ENCODE measurements around the gene TPRG1L. TPM values are rescaled to one million over a fixed set of nuclear protein-coding genes. Genes with fewer than 3 reads are reported as not detected.

TPRG1L gene
- total RNA-seq, 1 donor from 2014 or later: 47.5 TPM

GRCh38 chr1:3604468-3604974, 20.3 kb upstream of the TPRG1L start:
- Histone ChIP-seq H3K27me3 (peaks cover 4% of the 10 kb centered on the region), H3K4me1 (peaks cover 6% of the 10 kb centered on the region), H3K27ac (no peak overlapping the region), H3K9me3 (no peaks in the 10 kb centered on the region), H3K36me3 (no peaks in the 10 kb centered on the region), H3K4me3 (no peak overlapping the region)
- TF ChIP-seq, protein P1, sequence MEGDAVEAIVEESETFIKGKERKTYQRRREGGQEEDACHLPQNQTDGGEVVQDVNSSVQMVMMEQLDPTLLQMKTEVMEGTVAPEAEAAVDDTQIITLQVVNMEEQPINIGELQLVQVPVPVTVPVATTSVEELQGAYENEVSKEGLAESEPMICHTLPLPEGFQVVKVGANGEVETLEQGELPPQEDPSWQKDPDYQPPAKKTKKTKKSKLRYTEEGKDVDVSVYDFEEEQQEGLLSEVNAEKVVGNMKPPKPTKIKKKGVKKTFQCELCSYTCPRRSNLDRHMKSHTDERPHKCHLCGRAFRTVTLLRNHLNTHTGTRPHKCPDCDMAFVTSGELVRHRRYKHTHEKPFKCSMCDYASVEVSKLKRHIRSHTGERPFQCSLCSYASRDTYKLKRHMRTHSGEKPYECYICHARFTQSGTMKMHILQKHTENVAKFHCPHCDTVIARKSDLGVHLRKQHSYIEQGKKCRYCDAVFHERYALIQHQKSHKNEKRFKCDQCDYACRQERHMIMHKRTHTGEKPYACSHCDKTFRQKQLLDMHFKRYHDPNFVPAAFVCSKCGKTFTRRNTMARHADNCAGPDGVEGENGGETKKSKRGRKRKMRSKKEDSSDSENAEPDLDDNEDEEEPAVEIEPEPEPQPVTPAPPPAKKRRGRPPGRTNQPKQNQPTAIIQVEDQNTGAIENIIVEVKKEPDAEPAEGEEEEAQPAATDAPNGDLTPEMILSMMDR (IDR thresholded peaks at IDR 0.05): no peak
- ATAC-seq (no peak), DNase-seq (no peak)
- intact Hi-C loops (cut with DNase I): no loop called here

DNA sequence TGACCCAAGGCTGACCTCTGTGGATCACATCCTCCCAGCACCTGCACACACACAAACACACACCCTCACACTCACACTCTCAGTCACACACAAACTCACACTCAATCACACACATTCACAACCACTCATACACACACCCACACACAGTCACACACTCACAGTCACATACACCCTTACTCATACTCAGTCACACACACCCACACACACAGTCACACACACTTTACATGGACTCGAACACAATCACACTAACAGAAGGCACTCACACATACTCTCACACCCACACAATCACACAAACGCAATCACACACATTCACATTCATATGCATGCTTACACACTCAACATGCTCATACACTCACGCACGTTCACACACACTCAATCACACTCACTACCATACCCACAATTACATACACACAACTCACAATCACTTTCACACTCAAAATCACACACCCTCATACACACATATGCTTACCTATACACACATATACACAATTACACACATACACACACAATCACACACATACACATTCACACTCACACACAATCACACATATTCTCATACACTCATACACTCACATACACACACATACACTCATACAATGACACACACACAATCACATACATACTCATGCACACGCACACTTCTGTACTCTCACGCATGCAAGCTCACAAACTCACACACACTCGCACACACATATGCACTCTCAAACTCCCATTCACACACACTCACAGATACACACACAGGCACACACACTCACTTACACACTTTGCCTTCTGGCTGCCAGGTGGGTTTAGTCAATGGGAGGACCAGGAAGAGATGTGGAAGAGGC, 19.6 kb upstream of the TPRG1L start:
- Histone ChIP-seq H3K9me3 (no peaks in the 10 kb centered on the region), H3K4me1 (peaks cover 10% of the 10 kb centered on the region), H3K4me3 (no peak overlapping the region), H3K36me3 (no peaks in the 10 kb centered on the region), H3K27me3 (peaks cover 8% of the 10 kb centered on the region), H3K27ac (no peak overlapping the region)
- intact Hi-C loops (cut with DNase I): no loop called here
- ATAC-seq (no peak), DNase-seq (no peak)
- TF ChIP-seq, protein P1 (IDR thresholded peaks at IDR 0.05): no peak

DNA sequence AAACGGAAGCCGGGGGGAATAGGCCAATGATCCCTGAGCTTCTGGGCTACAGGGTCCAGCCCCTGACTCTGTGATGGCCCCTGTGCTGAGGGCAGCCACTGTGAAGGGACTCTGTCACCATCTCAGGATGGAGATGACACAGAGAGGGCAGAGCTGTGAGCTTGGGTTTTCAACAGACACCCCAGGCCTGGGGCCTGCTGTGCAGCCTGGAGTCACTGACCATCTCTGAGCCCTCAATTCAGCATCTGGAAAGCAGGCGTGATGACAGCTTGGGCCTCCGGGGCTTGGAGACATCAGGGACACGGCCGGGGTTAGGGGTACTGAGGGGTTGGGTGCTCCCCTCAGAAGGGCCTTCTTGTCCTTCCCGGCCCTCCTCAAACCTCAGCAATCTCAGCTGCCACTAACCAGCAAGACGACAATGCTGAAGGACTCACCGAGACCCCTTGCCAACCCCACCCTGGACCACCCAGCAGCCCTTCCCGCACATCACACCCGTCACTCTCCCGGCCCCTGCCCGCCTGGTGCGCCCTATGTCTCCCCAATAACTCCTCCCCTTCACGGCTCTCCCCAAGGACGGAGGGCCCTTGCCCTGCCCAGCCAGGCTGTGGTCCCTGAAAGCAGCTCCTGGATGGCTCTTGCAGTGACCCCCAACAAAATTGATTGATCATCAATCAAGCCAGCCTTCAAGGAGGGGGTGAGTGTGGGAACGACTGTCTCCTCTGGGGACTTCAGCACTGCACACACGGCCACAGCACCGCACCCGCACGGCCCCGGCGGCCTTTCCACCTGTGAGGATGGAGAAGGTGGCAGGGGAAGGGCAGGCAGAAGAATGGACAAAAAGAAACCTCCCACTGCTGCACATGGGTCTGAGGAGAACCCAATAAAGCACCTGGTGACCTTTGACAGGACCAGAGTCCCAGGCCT, 17.8 kb upstream of the TPRG1L start:
- Histone ChIP-seq H3K4me3 (no peak overlapping the region), H3K9me3 (no peaks in the 10 kb centered on the region), H3K4me1 (peaks cover 20% of the 10 kb centered on the region), H3K27ac (no peak overlapping the region), H3K27me3 (peaks cover 15% of the 10 kb centered on the region), H3K36me3 (no peaks in the 10 kb centered on the region)
- no peak for DNase-seq
- TF ChIP-seq, protein P1 (IDR thresholded peaks at IDR 0.05): no peak
- intact Hi-C loops (cut with DNase I): no loop called here
- no peak for ATAC-seq

DNA sequence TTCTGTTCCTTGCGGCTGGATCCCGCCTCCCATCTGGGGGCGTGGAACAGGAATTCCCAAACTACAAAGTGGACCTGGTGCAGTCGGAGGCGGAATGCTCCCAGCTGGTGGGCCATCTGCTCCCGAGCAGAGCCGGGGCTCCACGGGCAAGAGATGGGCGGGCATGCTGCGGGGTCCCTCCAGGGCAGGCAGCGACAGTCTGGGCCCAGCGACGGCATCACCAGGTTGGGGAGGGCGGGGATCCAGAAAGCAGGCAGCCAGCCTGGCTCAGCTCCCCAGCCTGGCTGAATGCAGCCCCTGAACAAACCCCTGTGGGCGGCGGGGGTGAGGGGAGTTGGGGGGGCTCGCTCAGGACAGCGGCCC, 17.1 kb upstream of the TPRG1L start:
- H3K4me3 ChIP-seq: no peak overlapping the region
- TF ChIP-seq, protein P1 (IDR thresholded peaks at IDR 0.05): no peak
- intact Hi-C loops (cut with DNase I): no loop called here
- no peak for DNase-seq
- ATAC-seq: no peak
- peaks cover 20% of the 10 kb centered on the region for H3K27me3 ChIP-seq
- H3K27ac ChIP-seq: no peak overlapping the region
- H3K4me1 ChIP-seq: peaks cover 22% of the 10 kb centered on the region
- H3K9me3 ChIP-seq: no peaks in the 10 kb centered on the region
- H3K36me3 ChIP-seq: no peaks in the 10 kb centered on the region

DNA sequence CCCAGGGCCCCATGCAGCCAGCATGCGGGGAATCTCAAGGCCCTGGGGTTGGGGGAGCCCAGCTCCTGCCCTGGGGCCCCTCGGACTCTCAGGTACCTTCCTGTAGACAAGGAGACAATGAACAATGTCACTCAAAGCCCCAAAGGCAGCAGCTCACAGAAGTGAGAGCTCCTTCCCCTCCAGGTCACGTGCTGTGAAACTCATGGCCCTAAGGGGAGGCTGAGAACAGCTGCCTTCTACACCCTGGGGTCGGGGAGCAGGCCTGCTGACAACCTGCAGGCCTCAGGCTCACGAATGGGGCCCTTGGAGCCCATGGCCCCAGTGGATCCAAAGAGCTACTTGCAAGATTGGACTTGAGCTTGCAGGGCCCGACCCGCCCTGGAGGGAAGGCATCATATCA, 16.7 kb upstream of the TPRG1L start:
- intact Hi-C loops (cut with DNase I): no loop called here
- TF ChIP-seq, protein P1 (IDR thresholded peaks at IDR 0.05): no peak
- Histone ChIP-seq H3K27me3 (peaks cover 20% of the 10 kb centered on the region), H3K4me1 (peaks cover 23% of the 10 kb centered on the region), H3K36me3 (no peaks in the 10 kb centered on the region), H3K27ac (no peak overlapping the region), H3K4me3 (no peak overlapping the region), H3K9me3 (no peaks in the 10 kb centered on the region)
- ATAC-seq: no peak
- DNase-seq: no peak

Measured in upper lobe of right lung (tissue), 1 donor.